Mucosa of descending colon (tissue), 3 donors: ENCODE measurements around the gene MYBBP1A. TPM values are rescaled to one million over a fixed set of nuclear protein-coding genes. Genes with fewer than 3 reads are reported as not detected.

Source experiments
- ATAC-seq: fragments of 200-7000 bp; cut with Tn5 transposase; one replicate; pipeline ENCODE4 v1.9.1; 2020; ENCODE audit warnings: mild to moderate bottlenecking, moderate library complexity
- DNase-seq, 3 donors: peaks; one replicate each; pipeline ENCODE4 v3.0.0-alpha.2; 2020
- H3K36me3 ChIP-seq: fragments of 200-600 bp; one replicate; pipeline ENCODE4 v1.8.0; 2021; ENCODE audit warnings: low read depth, mild to moderate bottlenecking
- H3K4me1 ChIP-seq: fragments of 200-600 bp; one replicate; pipeline ENCODE4 v1.8.0; 2021; ENCODE audit warnings: low read depth, mild to moderate bottlenecking
- H3K4me3 ChIP-seq: fragments of 200-600 bp; one replicate; pipeline ENCODE4 v1.8.0; 2021; ENCODE audit warnings: mild to moderate bottlenecking
- H3K9me3 ChIP-seq: fragments of 200-600 bp; one replicate; pipeline ENCODE4 v1.8.0; 2021; ENCODE audit warnings: mild to moderate bottlenecking
- intact Hi-C, 2 donors: fragments of 100-400 bp; cut with DNase I in 1 of 2; cut with micrococcal nuclease in 1 of 2; formaldehyde crosslinking; loops; one replicate each; pipeline versions ENCODE4 v1.11.0 to v1.11.1; 2022; cut with DNase I, micrococcal nuclease
- total RNA-seq, 3 donors: library from RNA; stranded (reverse); fragmentation: NEBNext Ultra II Directional in 2 of 3; extraction: Animal tissue kit (Norgen Biotek cat#: 25700) in 2 of 3; gene quantifications; one replicate each; pipeline versions ENCODE4 v1.2.1 to v1.2.4, GENCODE V29; 2021 to 2023
- TF ChIP-seq, protein P1 (sequence below): fragments of 200-600 bp; IDR thresholded peaks from one replicate; pipeline ENCODE4 v1.8.0; 2022; ENCODE audit warnings: antibody characterized with exemption, mild to moderate bottlenecking
- donor health status: DM: no; HTN: no; CAD: no; lungs with moderate emphysema.
- donor health status: DM: no; HTN: no; CAD: no.
- donor health status: DM: no; HTN: yes; CAD: no.

The MYBBP1A gene
- total RNA-seq, 3 donors from 2014 or later = 32.7 to 41.4 (median 36.7) TPM

DNA sequence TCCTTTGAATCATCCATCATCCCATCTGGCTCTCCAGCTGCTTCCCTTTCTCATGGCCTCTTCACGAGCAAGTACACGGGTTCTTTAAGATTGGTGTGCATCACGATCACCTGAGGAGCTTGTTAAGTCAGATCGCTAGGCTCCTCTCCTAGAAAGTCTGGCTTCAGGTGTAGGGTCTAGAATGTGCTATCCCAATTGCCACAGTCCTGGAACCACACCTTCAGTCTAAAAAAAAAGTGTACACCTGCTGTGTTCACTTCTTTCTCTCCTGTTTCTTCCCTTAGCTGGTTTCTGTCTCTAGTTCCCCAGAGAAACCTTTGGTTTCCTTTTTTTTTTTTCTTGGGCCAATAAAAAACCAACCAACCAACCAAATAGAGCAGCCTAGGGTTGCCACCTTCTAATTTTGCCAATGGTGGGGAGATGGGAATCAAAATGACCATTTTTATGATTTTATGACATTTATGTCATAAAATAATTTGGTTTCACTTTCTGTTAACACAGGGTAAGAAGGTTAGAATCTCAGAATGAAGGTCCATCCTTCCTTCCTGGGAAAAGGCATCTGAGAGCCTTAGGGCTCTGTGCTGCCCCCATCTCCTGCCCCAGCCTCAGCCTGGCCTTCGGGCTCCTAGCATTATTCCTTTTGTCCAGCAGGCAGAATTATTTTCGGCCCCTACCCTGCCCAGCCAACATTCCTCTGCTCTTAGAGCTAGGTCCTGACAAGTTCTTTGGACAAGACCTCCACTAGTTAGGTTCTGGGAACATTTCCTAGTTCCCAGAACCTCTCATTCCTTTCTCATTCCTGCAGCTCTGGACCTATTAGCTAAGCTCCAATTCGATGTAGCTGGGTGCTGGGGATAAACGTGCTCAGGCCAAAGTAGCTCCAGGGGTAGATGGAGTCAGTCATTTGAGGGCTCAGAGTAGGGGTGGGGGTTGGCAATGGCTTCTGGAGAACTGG is 7.1 kb upstream of the MYBBP1A start:
- intact Hi-C loops = no loop called here
- H3K4me3 ChIP-seq = no peak overlapping the region
- peak; percentile 33 to 48 (median 35) for DNase-seq
- no peaks in the 10 kb centered on the region for H3K9me3 ChIP-seq
- peak; percentile 58 for ATAC-seq
- no peaks in the 10 kb centered on the region for H3K36me3 ChIP-seq
- peaks cover 39% of the 10 kb centered on the region for H3K4me1 ChIP-seq
- TF ChIP-seq, protein P1, sequence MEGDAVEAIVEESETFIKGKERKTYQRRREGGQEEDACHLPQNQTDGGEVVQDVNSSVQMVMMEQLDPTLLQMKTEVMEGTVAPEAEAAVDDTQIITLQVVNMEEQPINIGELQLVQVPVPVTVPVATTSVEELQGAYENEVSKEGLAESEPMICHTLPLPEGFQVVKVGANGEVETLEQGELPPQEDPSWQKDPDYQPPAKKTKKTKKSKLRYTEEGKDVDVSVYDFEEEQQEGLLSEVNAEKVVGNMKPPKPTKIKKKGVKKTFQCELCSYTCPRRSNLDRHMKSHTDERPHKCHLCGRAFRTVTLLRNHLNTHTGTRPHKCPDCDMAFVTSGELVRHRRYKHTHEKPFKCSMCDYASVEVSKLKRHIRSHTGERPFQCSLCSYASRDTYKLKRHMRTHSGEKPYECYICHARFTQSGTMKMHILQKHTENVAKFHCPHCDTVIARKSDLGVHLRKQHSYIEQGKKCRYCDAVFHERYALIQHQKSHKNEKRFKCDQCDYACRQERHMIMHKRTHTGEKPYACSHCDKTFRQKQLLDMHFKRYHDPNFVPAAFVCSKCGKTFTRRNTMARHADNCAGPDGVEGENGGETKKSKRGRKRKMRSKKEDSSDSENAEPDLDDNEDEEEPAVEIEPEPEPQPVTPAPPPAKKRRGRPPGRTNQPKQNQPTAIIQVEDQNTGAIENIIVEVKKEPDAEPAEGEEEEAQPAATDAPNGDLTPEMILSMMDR = no peak

DNA sequence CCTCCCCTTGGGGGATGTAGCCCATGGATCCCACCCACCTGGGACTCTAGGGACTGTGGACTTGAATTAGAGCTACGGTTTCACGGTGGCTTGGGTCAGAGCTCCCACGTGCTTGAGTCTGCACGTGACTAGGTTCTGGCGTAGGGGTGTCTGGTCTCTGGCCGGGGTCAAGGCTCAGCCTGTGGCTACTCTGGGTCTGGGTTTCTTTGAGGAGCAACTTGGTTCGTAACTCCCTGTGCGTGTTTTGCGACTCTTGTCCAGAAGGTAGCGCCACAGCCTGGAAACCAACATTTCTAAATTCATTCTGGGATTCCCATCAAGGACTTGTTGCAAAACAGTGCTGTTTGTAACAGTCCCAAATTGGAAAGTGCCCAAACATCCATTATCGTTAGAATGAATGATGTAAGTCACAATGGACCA is 5.7 kb upstream of the MYBBP1A start:
- DNase-seq = no peak
- ATAC-seq = peak; percentile 11
- peaks cover 38% of the 10 kb centered on the region for H3K4me1 ChIP-seq
- H3K4me3 ChIP-seq = no peak overlapping the region
- H3K36me3 ChIP-seq = no peaks in the 10 kb centered on the region
- intact Hi-C loops = no loop called here
- TF ChIP-seq, protein P1 = no peak
- no peaks in the 10 kb centered on the region for H3K9me3 ChIP-seq

DNA sequence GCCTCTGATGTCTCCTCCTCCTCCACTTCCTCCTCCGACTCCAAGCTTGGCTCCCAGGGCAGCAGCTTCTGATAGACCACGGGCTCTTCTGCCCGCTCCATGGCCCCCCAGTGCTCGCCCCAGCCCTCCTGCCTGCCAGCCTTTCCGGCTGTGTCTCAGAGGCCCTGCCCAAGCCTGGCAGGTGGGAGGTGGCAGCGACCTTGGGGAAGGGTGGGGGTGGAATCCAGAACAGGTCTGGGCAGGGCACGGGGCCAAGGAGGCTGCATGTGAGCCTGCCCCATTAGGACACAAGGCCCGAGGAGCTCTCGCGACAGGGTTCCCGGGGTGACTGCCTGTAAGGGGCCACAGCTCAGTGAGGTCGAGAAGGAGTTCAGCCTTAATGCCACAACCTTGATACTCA is 5.2 kb upstream of the MYBBP1A start, which contains the start of gene GGT6:
Gene GGT6, minus strand, starts transcription at position 157 of the 400 bp plus-strand sequence. Its CDS starts 56 bp downstream, at position 101.
- TF ChIP-seq, protein P1 = no peak
- no peaks in the 10 kb centered on the region for H3K36me3 ChIP-seq
- H3K4me1 ChIP-seq = peaks cover 36% of the 10 kb centered on the region
- ATAC-seq = peak; percentile 79
- intact Hi-C loops = no loop called here
- no peaks in the 10 kb centered on the region for H3K9me3 ChIP-seq
- peak; percentile 93 to 94 (median 93) for DNase-seq
- peak within 1 kb of the TSS; percentile 33 for H3K4me3 ChIP-seq

DNA sequence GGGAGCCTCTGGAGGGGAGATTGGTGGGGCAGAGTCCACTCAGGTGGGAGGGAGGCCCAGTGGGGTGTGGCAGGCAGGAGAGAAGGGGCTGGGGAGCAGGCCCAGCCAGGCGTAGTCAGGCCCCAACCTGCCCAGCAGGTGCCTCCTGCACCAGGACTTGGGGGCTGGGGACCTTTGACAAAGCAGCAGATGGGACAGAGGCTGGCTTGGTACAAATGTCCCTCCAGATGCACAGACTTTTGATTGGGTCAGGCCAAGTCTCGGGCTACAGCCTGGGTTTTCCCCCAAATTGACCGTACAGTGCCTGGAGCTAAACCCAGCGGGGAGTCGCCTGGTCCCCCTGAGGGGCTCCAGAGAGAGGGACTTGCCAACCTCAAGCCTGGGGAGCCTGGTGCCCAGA is 4.8 kb upstream of the MYBBP1A start:
- DNase-seq = peak; percentile 61 to 74 (median 71)

DNA sequence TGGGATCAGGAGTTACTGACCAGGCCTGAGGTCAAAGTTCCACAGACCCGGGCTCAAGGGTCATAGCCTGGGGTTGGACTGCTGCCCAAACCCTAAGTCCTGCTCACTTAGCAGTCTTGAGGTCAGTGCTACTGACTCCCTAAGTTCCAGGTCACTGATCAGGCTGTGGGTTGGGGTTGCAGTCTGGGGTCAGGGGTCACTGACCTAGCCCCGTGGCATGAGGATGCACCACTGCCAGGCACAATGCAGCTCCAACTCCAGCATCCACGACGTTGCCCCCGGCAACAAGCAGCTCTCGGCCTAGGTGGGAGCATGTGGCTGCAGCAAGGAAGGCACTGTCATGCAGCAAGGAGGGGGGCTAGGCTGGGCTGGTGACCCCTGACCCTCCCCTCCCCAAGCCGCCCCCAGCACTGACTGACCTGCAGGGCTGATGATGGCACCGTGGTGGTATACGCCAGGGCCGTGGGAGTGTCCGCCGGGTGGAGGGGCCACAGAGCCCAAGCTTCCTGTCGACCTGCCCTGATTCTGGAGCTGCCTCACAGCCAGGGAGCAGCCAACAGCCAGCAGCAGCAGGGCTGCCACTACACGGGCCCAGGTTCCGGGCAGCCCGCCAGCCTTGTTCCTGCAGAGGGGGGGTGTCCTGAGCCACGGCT is 4.1 kb upstream of the MYBBP1A start:
- ATAC-seq (peak; percentile 9), DNase-seq (peak; percentile 55 to 72 (median 70))
- intact Hi-C loops = no loop called here
- H3K4me1 ChIP-seq = peaks cover 39% of the 10 kb centered on the region
- H3K4me3 ChIP-seq = peak overlapping the region; percentile 33
- no peaks in the 10 kb centered on the region for H3K36me3 ChIP-seq
- TF ChIP-seq, protein P1 = no peak
- H3K9me3 ChIP-seq = no peaks in the 10 kb centered on the region

More for the DNA sequence above, 4.8 kb upstream of the MYBBP1A start:
- Histone ChIP-seq H3K36me3 (no peaks in the 10 kb centered on the region), H3K4me3 (peak overlapping the region; percentile 33), H3K9me3 (no peaks in the 10 kb centered on the region), H3K4me1 (peaks cover 34% of the 10 kb centered on the region)
- TF ChIP-seq, protein P1 = no peak
- intact Hi-C loops = no loop called here
- peak; percentile 45 for ATAC-seq
